ENCODE results near the gene FKBP7. TPM values are rescaled to one million over a fixed set of nuclear protein-coding genes. Genes with fewer than 3 reads are reported as not detected.
"Not testable (repeated sequence)": the region's sequence is repeated elsewhere in the genome, so short reads cannot be mapped to it uniquely, and the experiment has no call there.

Gene FKBP7
- 3.1 and 21.9 TPM in 2 replicates for total RNA-seq

- peak; percentile 57 for DNase-seq (ENCODE audit: low read depth)
These were observed at the start of gene FKBP7 for GRCh38 chr2:178478439-178479274. Gene FKBP7, minus strand, starts transcription at chr2:178478600. Its CDS starts 101 bp downstream, at chr2:178478499.

- DNase-seq (ENCODE audit: low read depth): no peak
These were observed 49.2 kb upstream of the FKBP7 start for GRCh38 chr2:178527592-178527991.

GRCh38 chr2:178526256-178526655 is 47.9 kb upstream of the FKBP7 start:
- no peak for DNase-seq (ENCODE audit: low read depth)

GRCh38 chr2:178525460-178525859 is 47.1 kb upstream of the FKBP7 start:
- DNase-seq (ENCODE audit: low read depth): not testable (repeated sequence)

GRCh38 chr2:178525010-178525409 is 46.6 kb upstream of the FKBP7 start:
- DNase-seq (ENCODE audit: low read depth): not testable (repeated sequence)

- no peak for DNase-seq (ENCODE audit: low read depth)
These were observed 45.3 kb upstream of the FKBP7 start for GRCh38 chr2:178523596-178524134.

- DNase-seq (ENCODE audit: low read depth): peak; percentile 71
These were observed 44.7 kb upstream of the FKBP7 start for GRCh38 chr2:178522950-178523595.

GRCh38 chr2:178521304-178522150 is 43.1 kb upstream of the FKBP7 start:
- DNase-seq (ENCODE audit: low read depth): no peak

- DNase-seq (ENCODE audit: low read depth): no peak
These were observed 39.1 kb upstream of the FKBP7 start for GRCh38 chr2:178517496-178517895.

- DNase-seq (ENCODE audit: low read depth): peak; percentile 91
These were observed 36.3 kb upstream of the FKBP7 start for GRCh38 chr2:178514664-178515063.

GRCh38 chr2:178513876-178514275 is 35.5 kb upstream of the FKBP7 start:
- peak; percentile 50 for DNase-seq (ENCODE audit: low read depth)

- DNase-seq (ENCODE audit: low read depth): peak; percentile 90
These were observed 34.1 kb upstream of the FKBP7 start for GRCh38 chr2:178512484-178512883.

- no peak for DNase-seq (ENCODE audit: low read depth)
These were observed 32.0 kb upstream of the FKBP7 start for GRCh38 chr2:178510384-178510783.

- DNase-seq (ENCODE audit: low read depth): no peak
These were observed 30.2 kb upstream of the FKBP7 start for GRCh38 chr2:178508646-178509045.

GRCh38 chr2:178506949-178507348 is 28.5 kb upstream of the FKBP7 start:
- no peak for DNase-seq (ENCODE audit: low read depth)

- no peak for DNase-seq (ENCODE audit: low read depth)
These were observed 28.1 kb upstream of the FKBP7 start for GRCh38 chr2:178506524-178506923.

GRCh38 chr2:178506101-178506500 is 27.7 kb upstream of the FKBP7 start:
- DNase-seq (ENCODE audit: low read depth): no peak

GRCh38 chr2:178502751-178503150 is 24.4 kb upstream of the FKBP7 start:
- no peak for DNase-seq (ENCODE audit: low read depth)

GRCh38 chr2:178499640-178500039 is 21.2 kb upstream of the FKBP7 start:
- DNase-seq (ENCODE audit: low read depth): no peak

- no peak for DNase-seq (ENCODE audit: low read depth)
These were observed 19.7 kb upstream of the FKBP7 start for GRCh38 chr2:178498137-178498536.

- no peak for DNase-seq (ENCODE audit: low read depth)
These were observed 17.6 kb upstream of the FKBP7 start for GRCh38 chr2:178496049-178496448.

GRCh38 chr2:178491612-178492011 is 13.2 kb upstream of the FKBP7 start:
- no peak for DNase-seq (ENCODE audit: low read depth)

All from renal cortical epithelial cell (primary cell).